ENCODE measurements around the gene COL8A2.

COL8A2 gene

GRCh38 chr1:36118447-36119204 is 6.4 kb downstream of the COL8A2 start:
- Histone ChIP-seq H3K4me3 (ENCODE audit: insufficient read depth, low read length, poor library complexity, severe bottlenecking) (no peak overlapping the region), H3K27me3 (ENCODE audit: low read length) (no peaks in the 10 kb centered on the region), H3K9me3 (ENCODE audit: insufficient read depth, low read length) (no peaks in the 10 kb centered on the region), H3K9ac (ENCODE audit: low read length) (no peak overlapping the region), H2AFZ (ENCODE audit: low read depth, low read length, severe bottlenecking) (no peak overlapping the region), H3K9me2 (replicated peaks; ENCODE audit: insufficient read depth, low read length) (no peaks in the 10 kb centered on the region), H3F3A (ENCODE audit: insufficient read depth) (no peaks in the 10 kb centered on the region), H3K4me2 (ENCODE audit: low read depth, low read length, poor library complexity, severe bottlenecking) (no peak overlapping the region), H3K27ac (ENCODE audit: low read depth, low read length) (no peak overlapping the region), H4K20me1 (ENCODE audit: low read depth, low read length) (no peaks in the 10 kb centered on the region), H3K79me2 (ENCODE audit: insufficient read depth, low read length) (no peaks in the 10 kb centered on the region), H3K36me3 (ENCODE audit: low read length) (no peaks in the 10 kb centered on the region)
- TF ChIP-seq, protein P1, sequence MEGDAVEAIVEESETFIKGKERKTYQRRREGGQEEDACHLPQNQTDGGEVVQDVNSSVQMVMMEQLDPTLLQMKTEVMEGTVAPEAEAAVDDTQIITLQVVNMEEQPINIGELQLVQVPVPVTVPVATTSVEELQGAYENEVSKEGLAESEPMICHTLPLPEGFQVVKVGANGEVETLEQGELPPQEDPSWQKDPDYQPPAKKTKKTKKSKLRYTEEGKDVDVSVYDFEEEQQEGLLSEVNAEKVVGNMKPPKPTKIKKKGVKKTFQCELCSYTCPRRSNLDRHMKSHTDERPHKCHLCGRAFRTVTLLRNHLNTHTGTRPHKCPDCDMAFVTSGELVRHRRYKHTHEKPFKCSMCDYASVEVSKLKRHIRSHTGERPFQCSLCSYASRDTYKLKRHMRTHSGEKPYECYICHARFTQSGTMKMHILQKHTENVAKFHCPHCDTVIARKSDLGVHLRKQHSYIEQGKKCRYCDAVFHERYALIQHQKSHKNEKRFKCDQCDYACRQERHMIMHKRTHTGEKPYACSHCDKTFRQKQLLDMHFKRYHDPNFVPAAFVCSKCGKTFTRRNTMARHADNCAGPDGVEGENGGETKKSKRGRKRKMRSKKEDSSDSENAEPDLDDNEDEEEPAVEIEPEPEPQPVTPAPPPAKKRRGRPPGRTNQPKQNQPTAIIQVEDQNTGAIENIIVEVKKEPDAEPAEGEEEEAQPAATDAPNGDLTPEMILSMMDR (IDR thresholded peaks at IDR 0.05; ENCODE audit: insufficient read depth, low read length, poor library complexity, severe bottlenecking) = no peak
- no peak for TF ChIP-seq EZH2phosphoT487 (conservative IDR thresholded peaks at IDR 0.05; ENCODE audit: low read length)

DNA sequence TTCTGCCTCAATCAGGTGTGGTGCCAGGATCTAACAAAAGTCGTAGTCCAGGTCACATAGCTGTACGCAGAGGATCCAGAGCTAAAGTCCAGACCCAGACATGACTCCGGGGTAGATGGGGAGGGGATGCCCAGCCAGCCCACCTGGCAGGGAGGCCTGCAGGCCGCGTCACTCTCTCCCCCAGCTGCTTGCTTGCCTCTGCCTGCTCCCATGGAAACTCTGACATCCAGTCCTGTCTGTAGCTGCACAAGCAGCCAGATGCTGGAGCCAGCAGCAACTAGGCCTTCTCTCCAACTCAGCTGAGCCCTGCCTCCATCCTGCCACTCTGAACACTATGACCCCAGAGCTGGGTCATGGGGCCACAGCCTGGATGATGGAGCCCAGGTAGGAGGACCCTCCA is 8.1 kb downstream of the COL8A2 start:
- H3K9me2 ChIP-seq (replicated peaks; ENCODE audit: insufficient read depth, low read length) = no peaks in the 10 kb centered on the region
- no peak overlapping the region for H2AFZ ChIP-seq (ENCODE audit: low read depth, low read length, severe bottlenecking)
- H4K20me1 ChIP-seq (ENCODE audit: low read depth, low read length) = no peaks in the 10 kb centered on the region
- H3K27ac ChIP-seq (ENCODE audit: low read depth, low read length) = no peak overlapping the region
- H3K9me3 ChIP-seq (ENCODE audit: insufficient read depth, low read length) = no peaks in the 10 kb centered on the region
- TF ChIP-seq, protein P1 (IDR thresholded peaks at IDR 0.05; ENCODE audit: insufficient read depth, low read length, poor library complexity, severe bottlenecking) = no peak
- no peak for TF ChIP-seq EZH2phosphoT487 (conservative IDR thresholded peaks at IDR 0.05; ENCODE audit: low read length)
- no peaks in the 10 kb centered on the region for H3K79me2 ChIP-seq (ENCODE audit: insufficient read depth, low read length)
- no peaks in the 10 kb centered on the region for H3K27me3 ChIP-seq (ENCODE audit: low read length)
- no peaks in the 10 kb centered on the region for H3F3A ChIP-seq (ENCODE audit: insufficient read depth)
- no peaks in the 10 kb centered on the region for H3K36me3 ChIP-seq (ENCODE audit: low read length)
- no peak overlapping the region for H3K4me3 ChIP-seq (ENCODE audit: insufficient read depth, low read length, poor library complexity, severe bottlenecking)
- no peak overlapping the region for H3K4me2 ChIP-seq (ENCODE audit: low read depth, low read length, poor library complexity, severe bottlenecking)
- H3K9ac ChIP-seq (ENCODE audit: low read length) = no peak overlapping the region

- Histone ChIP-seq H3K36me3 (ENCODE audit: low read length) (no peaks in the 10 kb centered on the region), H4K20me1 (ENCODE audit: low read depth, low read length) (no peaks in the 10 kb centered on the region), H3K27ac (ENCODE audit: low read depth, low read length) (no peak overlapping the region), H3K9ac (ENCODE audit: low read length) (no peak overlapping the region), H3K4me3 (ENCODE audit: insufficient read depth, low read length, poor library complexity, severe bottlenecking) (no peak overlapping the region), H3K9me2 (replicated peaks; ENCODE audit: insufficient read depth, low read length) (no peaks in the 10 kb centered on the region), H3K9me3 (ENCODE audit: insufficient read depth, low read length) (no peaks in the 10 kb centered on the region), H2AFZ (ENCODE audit: low read depth, low read length, severe bottlenecking) (no peak overlapping the region), H3K4me2 (ENCODE audit: low read depth, low read length, poor library complexity, severe bottlenecking) (no peak overlapping the region), H3K79me2 (ENCODE audit: insufficient read depth, low read length) (no peaks in the 10 kb centered on the region), H3F3A (ENCODE audit: insufficient read depth) (no peaks in the 10 kb centered on the region), H3K27me3 (ENCODE audit: low read length) (no peaks in the 10 kb centered on the region)
- TF ChIP-seq EZH2phosphoT487 (conservative IDR thresholded peaks at IDR 0.05; ENCODE audit: low read length) = no peak
- TF ChIP-seq, protein P1 (IDR thresholded peaks at IDR 0.05; ENCODE audit: insufficient read depth, low read length, poor library complexity, severe bottlenecking) = no peak
Measured at GRCh38 chr1:36115931-36116330, 9.1 kb downstream of the COL8A2 start.
